Transverse colon (tissue), 4 donors: Measurements from ENCODE around the gene EPHA4.

ENCODE experiments used
- CTCF ChIP-seq, 5 experiments: fragments of 200-600 bp in 3 of 5; fragments of 450-650 bp in 2 of 5; sonication (generic) in 3 of 5; IDR thresholded peaks; 1 replicate in 2 of 5; 2 replicates in 3 of 5; pipeline ENCODE4 v1.5.1; 2016 to 2017; ENCODE audit warnings: antibody characterized with exemption in 5 of 5, inconsistent platforms in 3 of 5, mild to moderate bottlenecking in 2 of 5, moderate library complexity in 1 of 5
- POLR2A ChIP-seq: fragments of 450-650 bp; IDR thresholded peaks from one replicate; pipeline ENCODE4 v1.6.1; 2016; ENCODE audit warnings: antibody characterized with exemption, mild to moderate bottlenecking, moderate library complexity
- POLR2AphosphoS5 ChIP-seq, 3 donors: sonication (generic); formaldehyde crosslinking; IDR thresholded peaks; one replicate each; pipeline ENCODE4 v1.6.1; 2016; ENCODE audit warnings: antibody characterized with exemption in 3 of 3

- TF ChIP-seq CTCF (IDR thresholded peaks at IDR 0.05) (no peak), POLR2A (no peak), POLR2AphosphoS5 (IDR thresholded peaks at IDR 0.05) (no peak)
These were observed 146.2 kb downstream of the EPHA4 start for GRCh38 chr2:221425891-221426290.
